ENCODE results near the gene CENPV.
"Not testable (repeated sequence)": the region's sequence is repeated elsewhere in the genome, so short reads cannot be mapped to it uniquely, and the experiment has no call there.

GRCh38 chr17:16296072-16296471 is 57.2 kb downstream of the CENPV start:
- not testable (repeated sequence) for TF ChIP-seq CTCF, POLR2A, POLR2AphosphoS5 (IDR thresholded peaks at IDR 0.05)

Data from breast epithelium (tissue), 3 donors.